Testis (tissue), 3 donors: ENCODE data around the gene KCNJ4. TPM values are rescaled to one million over a fixed set of nuclear protein-coding genes. Genes with fewer than 3 reads are reported as not detected.
A peak's percentile ranks its signal among the peaks of the same experiment; 100 is the strongest.

Source experiments
- DNase-seq: peaks from one replicate; pipeline ENCODE4 v3.0.0-alpha.2; 2019
- H3K27ac ChIP-seq, 2 donors: fragments of 200-600 bp; sonication (generic); one replicate each; pipeline ENCODE4 v1.5.1; 2019
- H3K27me3 ChIP-seq: fragments of 200-600 bp; sonication (generic); one replicate; pipeline ENCODE4 v1.5.1; 2019
- H3K36me3 ChIP-seq: fragments of 200-600 bp; sonication (generic); one replicate; pipeline ENCODE4 v1.5.1; 2017; ENCODE audit warnings: low read depth; ENCODE audit errors: missing control alignments
- H3K4me1 ChIP-seq: fragments of 200-600 bp; sonication (generic); one replicate; pipeline ENCODE4 v1.5.1; 2019
- H3K4me3 ChIP-seq, 2 donors: fragments of 200-600 bp; sonication (generic); one replicate each; pipeline ENCODE4 v1.5.1; 2017 to 2019
- H3K9me3 ChIP-seq: fragments of 200-600 bp; sonication (generic); one replicate; pipeline ENCODE4 v1.5.1; 2017
- POLR2A ChIP-seq: fragments of 450-650 bp; IDR thresholded peaks from one replicate; pipeline ENCODE4 v1.6.1; 2017; ENCODE audit warnings: antibody characterized with exemption, mild to moderate bottlenecking, moderate library complexity
- WGBS, 2 donors: methylation state at CpG; one replicate each; pipeline ENCODE4 v1.1.5; 2018; 5-methylcytosine and 5-hydroxymethylcytosine counted together
- intact Hi-C: fragments of 100-400 bp; cut with DNase I; formaldehyde crosslinking; loops from one replicate; pipeline ENCODE4 v1.15.1; 2023; ENCODE audit warnings: low total_unique reads
- polyA plus RNA-seq: library from polyadenylated mRNA; stranded (reverse); fragments of 350-450 nt; fragmentation: Illumina TruSeq; extraction: RNeasy Lipid Tissue Mini Kit (QIAGEN cat#74804); gene quantifications from one replicate; pipeline ENCODE4 v1.2.3, GENCODE V29; 2014; ENCODE audit warnings: low read depth, low replicate concordance; ENCODE audit not compliant: insufficient read depth
- total RNA-seq, 2 donors: library from RNA; depleted of rRNA; stranded (reverse); fragments of >200 nt; gene quantifications; one replicate each; pipeline ENCODE4 v1.2.3, GENCODE V29; 2016
- TF ChIP-seq, protein P1 (sequence below), 3 experiments: fragments of 450-650 bp in 2 of 3; fragments of 200-600 bp in 1 of 3; sonication (generic) in 1 of 3; IDR thresholded peaks; one replicate each; pipeline ENCODE4 v1.5.1; 2016 to 2019; ENCODE audit warnings: antibody characterized with exemption in 3 of 3, mild to moderate bottlenecking in 2 of 3, moderate library complexity in 1 of 3

Gene KCNJ4
- total and polyA plus RNA-seq, 3 donors from 2014 or later = 1.7 to 3.0 (median 1.7) TPM

- H3K4me1 ChIP-seq = no peaks in the 10 kb centered on the region
- intact Hi-C loops = no loop called here
- H3K36me3 ChIP-seq = no peaks in the 10 kb centered on the region
- WGBS, 2 donors = 82 to 97% methylated on average over 2 of the region's 2 CpGs
- no peak overlapping the region for H3K27ac ChIP-seq
- no peaks in the 10 kb centered on the region for H3K9me3 ChIP-seq
- no peak for DNase-seq
- no peak overlapping the region for H3K4me3 ChIP-seq
- TF ChIP-seq, protein P1, sequence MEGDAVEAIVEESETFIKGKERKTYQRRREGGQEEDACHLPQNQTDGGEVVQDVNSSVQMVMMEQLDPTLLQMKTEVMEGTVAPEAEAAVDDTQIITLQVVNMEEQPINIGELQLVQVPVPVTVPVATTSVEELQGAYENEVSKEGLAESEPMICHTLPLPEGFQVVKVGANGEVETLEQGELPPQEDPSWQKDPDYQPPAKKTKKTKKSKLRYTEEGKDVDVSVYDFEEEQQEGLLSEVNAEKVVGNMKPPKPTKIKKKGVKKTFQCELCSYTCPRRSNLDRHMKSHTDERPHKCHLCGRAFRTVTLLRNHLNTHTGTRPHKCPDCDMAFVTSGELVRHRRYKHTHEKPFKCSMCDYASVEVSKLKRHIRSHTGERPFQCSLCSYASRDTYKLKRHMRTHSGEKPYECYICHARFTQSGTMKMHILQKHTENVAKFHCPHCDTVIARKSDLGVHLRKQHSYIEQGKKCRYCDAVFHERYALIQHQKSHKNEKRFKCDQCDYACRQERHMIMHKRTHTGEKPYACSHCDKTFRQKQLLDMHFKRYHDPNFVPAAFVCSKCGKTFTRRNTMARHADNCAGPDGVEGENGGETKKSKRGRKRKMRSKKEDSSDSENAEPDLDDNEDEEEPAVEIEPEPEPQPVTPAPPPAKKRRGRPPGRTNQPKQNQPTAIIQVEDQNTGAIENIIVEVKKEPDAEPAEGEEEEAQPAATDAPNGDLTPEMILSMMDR (IDR thresholded peaks at IDR 0.05) = no peak
- no peak for TF ChIP-seq POLR2A
- H3K27me3 ChIP-seq = no peaks in the 10 kb centered on the region
These were observed 3.6 kb downstream of the KCNJ4 start for GRCh38 chr22:38451404-38451803.

DNA sequence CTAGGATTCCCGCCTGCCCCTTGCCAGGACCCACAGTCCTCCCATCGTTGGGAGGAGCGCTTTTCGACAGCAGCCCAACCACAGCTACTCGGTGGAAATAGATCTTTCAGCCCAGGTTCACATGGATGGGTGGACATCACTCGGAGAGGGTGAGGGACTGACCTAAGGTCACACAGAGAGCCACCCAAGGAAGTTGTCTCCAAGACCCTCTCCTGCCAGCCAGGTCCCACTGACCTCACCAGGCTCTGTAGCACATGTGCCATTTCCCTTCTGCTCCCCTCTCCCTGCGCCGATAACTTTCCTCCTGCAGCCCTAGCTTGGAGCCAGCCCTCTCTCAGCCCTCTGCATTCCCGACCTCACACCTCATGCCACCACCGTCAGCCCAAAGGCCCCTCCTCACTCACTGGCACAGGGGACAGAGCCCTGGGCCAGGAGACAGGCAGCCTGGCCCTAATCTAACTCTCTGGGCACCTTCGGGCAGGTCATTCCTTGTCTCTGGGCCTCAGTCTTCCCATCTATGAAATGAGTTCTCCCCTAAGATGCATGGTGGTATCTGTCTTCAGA is 4.7 kb downstream of the KCNJ4 start:
- Histone ChIP-seq H3K4me3 (no peak overlapping the region), H3K4me1 (no peaks in the 10 kb centered on the region), H3K27ac (no peak overlapping the region), H3K9me3 (no peaks in the 10 kb centered on the region), H3K27me3 (no peaks in the 10 kb centered on the region), H3K36me3 (no peaks in the 10 kb centered on the region)
- intact Hi-C loops = no loop called here
- TF ChIP-seq, protein P1 (IDR thresholded peaks at IDR 0.05) = no peak
- TF ChIP-seq POLR2A = no peak
- no peak for DNase-seq
- 66 to 68% methylated on average over 11 of the region's 11 CpGs for WGBS, 2 donors

- TF ChIP-seq, protein P1 (IDR thresholded peaks at IDR 0.05) = no peak
- no peak for TF ChIP-seq POLR2A
- no peak overlapping the region for H3K27ac ChIP-seq
- DNase-seq = no peak
- H3K27me3 ChIP-seq = no peaks in the 10 kb centered on the region
- no peaks in the 10 kb centered on the region for H3K36me3 ChIP-seq
- H3K4me3 ChIP-seq = no peak overlapping the region
- 78 to 83% methylated on average over 18 of the region's 18 CpGs for WGBS, 2 donors
- H3K9me3 ChIP-seq = no peaks in the 10 kb centered on the region
- H3K4me1 ChIP-seq = no peaks in the 10 kb centered on the region
- intact Hi-C loops = no loop called here
These were observed 5.2 kb downstream of the KCNJ4 start for GRCh38 chr22:38449776-38450175.

DNA sequence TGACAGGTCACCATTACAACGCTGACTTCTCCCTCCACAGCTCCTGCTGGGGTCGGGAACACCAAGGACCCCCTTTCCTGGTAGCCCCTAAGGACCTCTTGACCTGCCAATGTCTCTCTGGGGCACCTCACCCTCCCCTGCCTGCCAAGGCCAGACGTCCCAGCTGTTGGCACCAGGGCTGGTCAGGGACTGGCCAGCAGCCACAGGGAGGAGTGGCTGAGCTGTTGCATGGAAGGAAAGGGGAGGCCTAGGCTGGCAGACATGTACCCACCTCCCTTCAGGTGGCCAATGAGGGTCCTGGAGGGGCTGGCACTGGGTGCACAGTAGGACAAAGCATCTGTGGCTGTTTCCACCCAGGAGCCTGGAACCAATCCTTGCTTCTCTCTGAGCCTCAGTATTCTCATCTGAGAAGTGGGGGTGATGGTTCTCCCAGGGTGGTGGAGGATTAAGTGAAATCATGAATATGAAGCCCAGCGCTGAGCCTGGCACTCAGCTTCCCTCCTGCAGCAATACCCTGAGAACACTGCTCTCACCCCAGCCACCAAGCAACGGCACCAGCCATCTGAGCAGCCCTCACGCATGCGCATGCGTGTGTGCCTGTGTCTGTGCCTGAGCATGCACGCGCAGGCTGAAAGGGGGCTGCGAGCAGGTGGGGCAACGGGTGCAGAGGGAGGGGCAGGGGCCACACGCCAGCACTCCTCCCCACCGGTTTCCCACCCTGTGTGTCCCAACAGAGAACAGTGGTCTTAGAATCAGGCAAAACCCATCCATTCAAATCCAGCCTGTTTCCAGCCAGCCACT is 5.9 kb downstream of the KCNJ4 start:
- no peaks in the 10 kb centered on the region for H3K27me3 ChIP-seq
- no peaks in the 10 kb centered on the region for H3K36me3 ChIP-seq
- peak; percentile 57 for DNase-seq
- H3K4me1 ChIP-seq = no peaks in the 10 kb centered on the region
- WGBS, 2 donors = 74 to 82% methylated on average over 4 to 14 of the region's 14 CpGs
- TF ChIP-seq POLR2A = no peak
- TF ChIP-seq, protein P1 (IDR thresholded peaks at IDR 0.05) = no peak
- H3K9me3 ChIP-seq = no peaks in the 10 kb centered on the region
- intact Hi-C loops = no loop called here
- H3K27ac ChIP-seq = no peak overlapping the region
- H3K4me3 ChIP-seq = no peak overlapping the region
